Measurements from ENCODE around the gene OR10D3. TPM values are rescaled to one million over a fixed set of nuclear protein-coding genes. Genes with fewer than 3 reads are reported as not detected.

Gene OR10D3
- polyA plus RNA-seq (2011; rRNA removed) (not detected in 2 replicates), polyA minus RNA-seq (2011; rRNA and poly(A)+ RNA removed) (not detected in 2 replicates)

GRCh38 chr11:124183068-124183467 is at the start of gene OR10D3:
TSS of gene OR10D3 (plus strand) at chr11:124183345. CDS start at chr11:124185270, 1,925 bp downstream.
- H3K36me3 ChIP-seq (ENCODE audit: control insufficient read depth, insufficient read depth, low read length), result no peaks in the 10 kb centered on the region
- no peak for DNase-seq (ENCODE audit: low read depth)
- no peaks in the 10 kb centered on the region for H3K27me3 ChIP-seq (ENCODE audit: control insufficient read depth, insufficient read depth, low read length)
- CTCF ChIA-PET, result no interaction called here
- no peak within 1 kb of the TSS for H3K4me3 ChIP-seq (ENCODE audit: low read depth, low read length)
- POLR2A ChIA-PET, result no interaction called here
- no peak for TF ChIP-seq CTCF (IDR thresholded peaks at IDR 0.05; ENCODE audit: insufficient read depth, low read depth, low read length)

GRCh38 chr11:124143034-124143433 is 40.1 kb upstream of the OR10D3 start:
- no peak for TF ChIP-seq CTCF (IDR thresholded peaks at IDR 0.05; ENCODE audit: insufficient read depth, low read depth, low read length)
- POLR2A ChIA-PET, result no interaction called here
- CTCF ChIA-PET, result no interaction called here

GRCh38 chr11:124147951-124148350 is 35.2 kb upstream of the OR10D3 start:
- ChIA-PET POLR2A (no interaction called here), CTCF (interaction anchor here (0.6 to 0.9 kb wide), 2 partner anchors 15 to 111 kb away, joined by 3 to 4 read pairs; no protein-coding TSS in a partner anchor)
- H3K36me3 ChIP-seq (ENCODE audit: control insufficient read depth, insufficient read depth, low read length), result no peaks in the 10 kb centered on the region
- no peak for DNase-seq (ENCODE audit: low read depth)
- H3K4me3 ChIP-seq (ENCODE audit: low read depth, low read length), result no peak overlapping the region
- no peaks in the 10 kb centered on the region for H3K27me3 ChIP-seq (ENCODE audit: control insufficient read depth, insufficient read depth, low read length)
- TF ChIP-seq CTCF (IDR thresholded peaks at IDR 0.05; ENCODE audit: insufficient read depth, low read depth, low read length), result no peak

More at GRCh38 chr11:124143034-124143433, 40.1 kb upstream of the OR10D3 start:
- Histone ChIP-seq H3K36me3 (ENCODE audit: control insufficient read depth, insufficient read depth, low read length) (no peaks in the 10 kb centered on the region), H3K27me3 (ENCODE audit: control insufficient read depth, insufficient read depth, low read length) (no peaks in the 10 kb centered on the region), H3K4me3 (ENCODE audit: low read depth, low read length) (no peak overlapping the region)
- DNase-seq (ENCODE audit: low read depth), result no peak

GRCh38 chr11:124150684-124151083 is 32.5 kb upstream of the OR10D3 start:
- ChIA-PET POLR2A (no interaction called here), CTCF (interaction anchor here (1.3 kb wide), 1 partner anchor 18 kb away, joined by 3 read pairs; no protein-coding TSS in a partner anchor)
- DNase-seq (ENCODE audit: low read depth), result no peak
- Histone ChIP-seq H3K36me3 (ENCODE audit: control insufficient read depth, insufficient read depth, low read length) (no peaks in the 10 kb centered on the region), H3K27me3 (ENCODE audit: control insufficient read depth, insufficient read depth, low read length) (no peaks in the 10 kb centered on the region), H3K4me3 (ENCODE audit: low read depth, low read length) (no peak overlapping the region)
- TF ChIP-seq CTCF (IDR thresholded peaks at IDR 0.05; ENCODE audit: insufficient read depth, low read depth, low read length), result no peak

GRCh38 chr11:124152770-124153407 is 30.3 kb upstream of the OR10D3 start:
- no peaks in the 10 kb centered on the region for H3K36me3 ChIP-seq (ENCODE audit: control insufficient read depth, insufficient read depth, low read length)
- DNase-seq (ENCODE audit: low read depth), result no peak
- H3K4me3 ChIP-seq (ENCODE audit: low read depth, low read length), result no peak overlapping the region
- no peaks in the 10 kb centered on the region for H3K27me3 ChIP-seq (ENCODE audit: control insufficient read depth, insufficient read depth, low read length)
- CTCF ChIA-PET, result no interaction called here
- no peak for TF ChIP-seq CTCF (IDR thresholded peaks at IDR 0.05; ENCODE audit: insufficient read depth, low read depth, low read length)
- POLR2A ChIA-PET, result no interaction called here

All from BJ (cell line).